ENCODE measurements around the gene DMP1.
A peak's percentile ranks its signal among the peaks of the same experiment; 100 is the strongest.

The DMP1 gene, protein sequence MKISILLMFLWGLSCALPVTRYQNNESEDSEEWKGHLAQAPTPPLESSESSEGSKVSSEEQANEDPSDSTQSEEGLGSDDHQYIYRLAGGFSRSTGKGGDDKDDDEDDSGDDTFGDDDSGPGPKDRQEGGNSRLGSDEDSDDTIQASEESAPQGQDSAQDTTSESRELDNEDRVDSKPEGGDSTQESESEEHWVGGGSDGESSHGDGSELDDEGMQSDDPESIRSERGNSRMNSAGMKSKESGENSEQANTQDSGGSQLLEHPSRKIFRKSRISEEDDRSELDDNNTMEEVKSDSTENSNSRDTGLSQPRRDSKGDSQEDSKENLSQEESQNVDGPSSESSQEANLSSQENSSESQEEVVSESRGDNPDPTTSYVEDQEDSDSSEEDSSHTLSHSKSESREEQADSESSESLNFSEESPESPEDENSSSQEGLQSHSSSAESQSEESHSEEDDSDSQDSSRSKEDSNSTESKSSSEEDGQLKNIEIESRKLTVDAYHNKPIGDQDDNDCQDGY

GRCh38 chr4:87649980-87650379 is at the start of gene DMP1:
Gene DMP1 (plus strand): TSS chr4:87650280. CDS start chr4:87656493, 6,213 bp downstream.
- no peak for DNase-seq (ENCODE audit: low spot score)

GRCh38 chr4:87601361-87601760 is 48.7 kb upstream of the DMP1 start:
- DNase-seq (ENCODE audit: low spot score), result no peak

DNA sequence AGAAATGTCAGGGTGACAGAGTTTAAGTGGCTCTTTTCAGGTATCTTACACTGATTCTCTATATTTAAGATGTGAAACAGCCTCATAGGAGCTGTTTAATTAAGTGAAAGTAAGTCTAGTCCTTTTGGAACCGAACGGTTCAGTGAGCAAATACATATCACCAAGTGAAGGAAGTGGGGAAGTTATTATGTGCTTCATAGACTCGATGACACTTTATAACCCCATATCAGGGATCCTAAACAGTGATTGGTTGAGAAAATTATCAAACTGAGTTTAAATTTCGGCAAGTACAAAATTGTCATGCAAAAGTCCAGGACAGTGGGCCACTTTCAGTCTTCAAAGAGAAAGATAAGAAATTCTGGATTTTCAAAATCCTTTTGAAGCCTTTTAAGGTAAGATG is 41.9 kb upstream of the DMP1 start, which contains the start of gene DSPP:
Gene DSPP (plus strand): TSS at position 301 of the 400 bp plus-strand sequence. CDS start 2,380 bp downstream, outside the sequence.
- DNase-seq (ENCODE audit: low spot score), result no peak

DNA sequence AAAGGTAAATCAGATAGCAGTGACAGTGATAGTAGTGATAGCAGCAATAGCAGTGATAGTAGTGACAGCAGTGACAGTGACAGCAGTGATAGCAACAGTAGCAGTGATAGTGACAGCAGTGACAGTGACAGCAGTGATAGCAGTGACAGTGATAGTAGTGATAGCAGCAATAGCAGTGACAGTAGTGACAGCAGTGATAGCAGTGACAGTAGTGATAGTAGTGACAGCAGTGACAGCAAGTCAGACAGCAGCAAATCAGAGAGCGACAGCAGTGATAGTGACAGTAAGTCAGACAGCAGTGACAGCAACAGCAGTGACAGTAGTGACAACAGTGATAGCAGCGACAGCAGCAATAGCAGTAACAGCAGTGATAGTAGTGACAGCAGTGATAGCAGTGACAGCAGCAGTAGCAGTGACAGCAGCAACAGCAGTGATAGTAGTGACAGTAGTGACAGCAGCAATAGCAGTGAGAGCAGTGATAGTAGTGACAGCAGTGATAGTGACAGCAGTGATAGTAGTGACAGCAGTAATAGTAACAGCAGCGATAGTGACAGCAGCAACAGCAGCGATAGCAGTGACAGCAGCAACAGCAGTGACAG is 35.7 kb upstream of the DMP1 start:
- DNase-seq (ENCODE audit: low spot score), result no peak

DNA sequence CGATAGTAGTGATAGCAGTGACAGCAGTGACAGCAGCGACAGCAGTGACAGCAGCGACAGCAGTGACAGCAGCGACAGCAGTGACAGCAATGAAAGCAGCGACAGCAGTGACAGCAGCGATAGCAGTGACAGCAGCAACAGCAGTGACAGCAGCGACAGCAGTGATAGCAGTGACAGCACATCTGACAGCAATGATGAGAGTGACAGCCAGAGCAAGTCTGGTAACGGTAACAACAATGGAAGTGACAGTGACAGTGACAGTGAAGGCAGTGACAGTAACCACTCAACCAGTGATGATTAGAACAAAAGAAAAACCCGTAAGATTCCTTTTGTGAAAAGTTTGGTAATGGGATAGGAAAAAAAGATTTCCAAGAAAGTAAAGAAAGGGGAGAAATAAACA is 33.8 kb upstream of the DMP1 start:
- DNase-seq (ENCODE audit: low spot score), result no peak

GRCh38 chr4:87620086-87620485 is 30.0 kb upstream of the DMP1 start:
- DNase-seq (ENCODE audit: low spot score), result no peak

DNA sequence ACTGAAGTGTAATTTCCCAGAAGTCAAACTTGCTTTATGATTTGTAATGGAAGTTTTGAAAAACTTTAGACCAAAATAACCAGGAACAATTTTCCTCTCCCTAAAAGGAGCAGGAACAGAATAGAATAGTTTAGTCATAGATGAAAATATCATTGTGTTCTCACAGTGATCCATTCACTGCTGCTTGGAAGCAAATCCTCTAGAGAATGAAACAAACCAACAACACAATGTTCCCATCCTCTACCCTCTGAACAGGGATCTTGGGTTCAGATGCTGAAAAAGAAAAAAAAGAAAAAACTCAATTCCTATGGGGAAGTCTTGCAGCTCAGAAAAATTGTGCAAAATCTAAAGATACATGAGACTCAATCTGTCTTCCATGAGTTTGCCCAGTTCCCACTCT is 29.6 kb upstream of the DMP1 start:
- no peak for DNase-seq (ENCODE audit: low spot score)

DNA sequence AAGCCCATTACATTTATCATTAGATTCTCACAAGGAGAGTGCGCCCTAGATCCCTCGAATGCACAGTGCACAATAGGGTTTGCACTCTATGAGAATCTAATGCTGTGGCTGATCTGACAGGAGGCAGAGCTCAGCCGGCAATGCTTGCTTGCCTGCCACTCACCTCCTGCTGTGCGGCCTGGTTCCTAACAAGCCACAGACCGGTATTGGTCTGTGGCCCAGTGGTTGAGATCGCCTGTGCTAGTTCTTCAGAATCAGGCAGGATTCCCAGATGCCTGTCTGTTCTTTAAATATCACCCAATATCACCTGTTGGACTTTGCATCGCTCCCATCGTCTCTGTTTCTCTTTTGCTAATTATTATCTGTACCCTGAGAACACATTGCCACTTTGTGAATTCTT is 27.8 kb upstream of the DMP1 start:
- DNase-seq (ENCODE audit: low spot score), result no peak

DNA sequence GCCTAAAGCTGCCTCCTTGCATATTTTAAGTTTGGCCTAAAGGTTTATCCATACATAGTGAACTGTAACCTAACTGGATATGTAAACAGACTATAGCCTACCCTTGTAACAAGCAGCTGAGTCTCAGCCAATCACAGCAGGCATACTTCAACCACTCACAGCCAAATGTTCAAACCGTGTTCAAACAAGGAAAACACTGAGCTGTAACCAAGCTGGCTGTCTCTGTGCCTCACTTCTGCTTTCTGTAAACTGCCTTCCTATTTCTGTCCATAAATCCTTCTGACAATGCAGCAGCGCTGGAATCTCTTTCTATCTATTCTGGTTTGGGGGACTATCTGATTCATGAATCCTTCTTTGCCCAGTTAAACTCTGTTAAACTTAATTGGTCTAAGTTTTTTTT is 25.4 kb upstream of the DMP1 start:
- DNase-seq (ENCODE audit: low spot score), result no peak

DNA sequence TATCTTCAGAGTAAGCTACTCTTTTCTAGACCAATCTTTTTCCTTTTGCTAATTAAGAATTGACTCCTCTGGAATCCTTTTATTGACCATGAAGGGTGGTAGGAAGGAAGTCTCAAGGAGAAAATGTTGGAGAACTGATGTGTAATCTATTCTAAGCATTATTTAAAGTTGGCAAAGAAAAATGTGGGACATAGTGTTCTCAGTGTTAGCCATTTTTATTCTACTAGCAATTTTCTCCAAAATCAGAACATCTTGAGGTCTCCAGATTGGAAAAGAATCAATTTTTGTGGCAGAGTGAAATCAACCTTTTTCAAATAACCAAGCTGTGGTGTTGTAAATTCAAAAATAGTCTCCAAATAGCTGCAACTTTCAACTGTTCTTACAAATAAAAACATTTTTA is 18.4 kb upstream of the DMP1 start:
- no peak for DNase-seq (ENCODE audit: low spot score)

GRCh38 chr4:87632469-87632868 is 17.6 kb upstream of the DMP1 start:
- no peak for DNase-seq (ENCODE audit: low spot score)

- no peak for DNase-seq (ENCODE audit: low spot score)
These were observed 16.8 kb upstream of the DMP1 start for GRCh38 chr4:87633243-87633642.

DNA sequence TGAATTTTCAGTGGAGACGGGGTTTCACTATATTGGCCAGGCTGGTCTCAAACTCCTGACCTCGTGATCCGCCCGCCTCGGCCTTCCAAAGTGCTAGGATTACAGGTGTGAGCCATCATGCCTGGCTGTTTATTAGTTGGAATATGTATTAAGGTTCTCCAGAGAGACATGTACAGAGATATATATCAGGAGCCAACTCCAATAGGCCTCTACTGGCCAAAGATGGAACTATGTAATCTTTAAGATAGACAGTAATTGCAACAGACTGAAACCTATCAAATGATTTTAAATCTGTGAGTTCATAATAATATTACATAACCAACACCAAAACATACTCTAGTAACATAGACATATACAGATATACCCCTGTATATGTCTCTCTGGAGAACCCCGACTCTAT is 5.8 kb upstream of the DMP1 start:
- no peak for DNase-seq (ENCODE audit: low spot score)

DNA sequence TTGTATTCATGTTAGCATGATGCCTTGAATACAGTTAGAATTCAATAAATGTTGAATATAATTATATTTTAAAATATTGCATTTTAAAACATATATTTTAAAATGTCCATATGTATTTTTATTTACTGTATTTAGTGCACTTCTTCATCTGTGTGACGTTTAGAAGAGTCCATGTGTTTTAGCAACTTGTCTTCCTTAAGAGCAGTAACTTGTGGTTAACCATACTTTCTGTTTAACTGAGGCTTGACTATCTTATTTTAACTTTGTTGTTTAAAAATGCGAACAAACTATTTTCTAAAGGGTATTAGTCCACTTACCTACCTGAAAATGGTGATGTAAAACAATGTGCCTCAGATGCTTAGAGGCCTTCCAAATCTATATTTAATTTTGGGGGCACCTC is 858 bp downstream of the DMP1 start:
- no peak for DNase-seq (ENCODE audit: low spot score)

- no peak for DNase-seq (ENCODE audit: low spot score)
These were observed 1.9 kb downstream of the DMP1 start for GRCh38 chr4:87651941-87652340.

DNA sequence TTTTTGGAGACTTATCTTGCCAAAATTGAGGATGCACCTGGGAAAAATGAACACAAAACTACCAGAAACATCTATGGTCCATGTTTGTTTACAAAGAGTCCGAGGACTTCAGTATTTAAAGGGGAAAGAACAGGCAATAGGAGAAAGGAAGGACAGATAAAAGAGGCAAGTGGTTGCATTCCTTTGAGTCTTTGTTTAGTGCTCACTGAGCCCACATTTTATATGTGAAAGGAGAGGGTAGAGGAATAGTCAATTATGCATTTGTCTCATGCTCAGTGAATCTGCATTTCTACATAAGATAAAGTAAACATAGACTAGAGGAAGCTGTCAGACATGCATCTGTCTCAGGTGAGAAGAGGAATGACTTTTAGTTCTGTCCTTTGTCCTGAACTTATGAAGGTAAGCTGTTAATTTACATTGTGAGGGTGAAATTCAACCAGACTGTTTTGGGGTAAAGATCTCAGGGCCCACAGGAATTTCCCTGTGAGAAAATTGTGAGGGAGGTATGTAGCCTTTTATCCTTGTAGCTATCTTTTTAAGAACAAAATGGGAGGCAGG is 4.5 kb downstream of the DMP1 start:
- DNase-seq (ENCODE audit: low spot score), result no peak

DNA sequence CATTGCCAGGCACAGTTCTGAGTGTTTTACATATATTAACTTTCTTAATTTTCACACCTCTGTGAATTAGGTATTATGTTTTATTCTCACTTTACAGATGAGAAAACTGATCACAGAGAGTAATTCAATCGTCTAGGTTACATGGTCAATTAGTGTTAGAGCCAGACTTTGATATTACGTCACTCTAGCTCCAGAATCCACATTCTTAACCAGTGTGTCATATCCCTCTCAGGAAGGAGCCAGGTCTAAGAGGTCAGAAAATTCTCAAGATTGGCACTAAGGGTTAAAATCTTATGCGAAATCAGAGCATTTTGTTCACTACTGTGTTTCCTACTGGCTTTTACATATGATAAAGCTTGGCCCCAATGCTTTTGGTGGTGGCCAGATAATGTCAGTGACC is 7.4 kb downstream of the DMP1 start:
- DNase-seq (ENCODE audit: low spot score), result no peak

DNA sequence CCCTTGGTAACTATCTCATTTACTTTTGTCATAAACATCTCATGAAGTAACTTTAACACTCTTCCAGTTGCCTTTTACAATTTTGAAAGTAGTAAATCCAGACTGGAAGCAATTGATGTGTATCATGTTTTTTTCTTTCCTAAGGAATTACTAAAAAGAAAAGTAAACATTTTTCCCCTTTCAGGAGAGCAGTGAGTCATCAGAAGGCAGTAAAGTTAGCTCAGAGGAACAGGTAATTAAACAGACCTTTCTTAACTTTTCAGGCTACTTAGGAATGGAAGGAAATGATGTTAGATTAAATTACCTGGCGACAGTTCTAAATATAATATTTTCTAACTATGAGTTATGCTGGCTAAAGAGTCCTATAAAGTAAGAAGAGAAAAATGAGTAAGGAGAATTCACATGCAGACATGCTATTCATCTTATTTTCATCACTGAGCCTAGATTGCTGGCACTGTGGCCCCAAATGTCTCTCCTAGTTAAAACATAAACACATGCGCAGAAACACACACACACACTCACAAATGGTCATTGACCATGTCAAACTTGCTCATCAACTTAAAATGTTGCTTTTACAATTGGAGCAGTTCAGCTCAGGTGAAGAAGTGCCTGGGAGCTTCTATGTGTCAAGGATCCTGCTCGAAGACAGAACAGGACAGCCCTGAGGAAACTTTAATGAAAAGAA is 9.3 kb downstream of the DMP1 start:
- DNase-seq (ENCODE audit: low spot score), result no peak

DNA sequence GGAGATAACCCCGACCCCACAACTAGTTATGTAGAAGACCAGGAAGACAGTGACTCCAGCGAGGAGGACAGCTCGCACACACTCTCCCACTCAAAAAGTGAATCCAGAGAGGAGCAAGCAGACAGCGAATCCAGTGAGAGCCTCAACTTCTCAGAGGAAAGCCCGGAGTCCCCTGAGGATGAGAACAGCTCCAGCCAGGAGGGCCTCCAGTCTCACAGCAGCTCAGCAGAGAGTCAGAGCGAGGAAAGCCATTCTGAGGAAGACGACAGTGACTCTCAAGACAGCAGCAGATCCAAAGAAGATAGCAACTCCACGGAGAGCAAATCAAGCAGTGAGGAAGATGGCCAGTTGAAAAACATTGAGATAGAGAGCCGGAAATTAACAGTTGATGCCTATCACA is 12.8 kb downstream of the DMP1 start:
- DNase-seq (ENCODE audit: low spot score), result no peak

GRCh38 chr4:87669373-87669772 is 19.3 kb downstream of the DMP1 start:
- DNase-seq (ENCODE audit: low spot score), result no peak

- DNase-seq (ENCODE audit: low spot score), result no peak
These were observed 27.7 kb downstream of the DMP1 start for GRCh38 chr4:87677731-87678130.

DNA sequence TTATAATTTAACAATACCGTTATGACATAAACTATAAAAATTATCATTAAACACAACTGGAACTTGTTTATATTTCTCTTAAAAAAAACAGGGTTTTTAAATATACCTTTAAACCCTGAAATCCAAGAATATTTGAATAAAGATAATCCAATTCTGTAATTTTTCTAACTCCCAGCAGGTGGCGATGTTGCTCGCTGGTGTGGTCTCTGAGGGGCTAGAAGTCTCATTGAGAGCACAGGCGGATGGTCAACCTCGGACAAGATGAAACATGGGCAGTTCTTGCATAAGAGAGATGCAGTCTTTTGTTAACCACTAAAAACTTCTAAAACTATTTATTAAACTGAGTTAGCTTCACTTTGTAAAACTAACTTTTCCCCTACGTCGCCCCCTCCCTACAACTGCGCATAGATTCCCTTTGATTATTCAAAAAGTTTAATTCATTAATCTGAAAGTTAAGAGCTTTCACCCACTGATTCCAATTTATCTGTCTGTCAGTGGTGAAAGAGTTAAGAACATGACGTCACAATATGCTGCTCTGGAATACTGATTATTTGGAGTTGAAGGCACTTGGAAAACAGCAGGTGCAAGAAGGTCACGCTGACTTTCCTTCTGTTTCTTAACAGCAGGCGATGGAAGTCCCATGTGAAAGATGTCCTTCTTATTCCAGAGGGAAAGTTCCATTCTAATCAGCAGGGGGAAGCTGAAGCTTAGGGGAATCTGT is 29.5 kb downstream of the DMP1 start:
- DNase-seq (ENCODE audit: low spot score), result peak; percentile 75
